ENCODE measurements around the gene TNRC6C.

DNA sequence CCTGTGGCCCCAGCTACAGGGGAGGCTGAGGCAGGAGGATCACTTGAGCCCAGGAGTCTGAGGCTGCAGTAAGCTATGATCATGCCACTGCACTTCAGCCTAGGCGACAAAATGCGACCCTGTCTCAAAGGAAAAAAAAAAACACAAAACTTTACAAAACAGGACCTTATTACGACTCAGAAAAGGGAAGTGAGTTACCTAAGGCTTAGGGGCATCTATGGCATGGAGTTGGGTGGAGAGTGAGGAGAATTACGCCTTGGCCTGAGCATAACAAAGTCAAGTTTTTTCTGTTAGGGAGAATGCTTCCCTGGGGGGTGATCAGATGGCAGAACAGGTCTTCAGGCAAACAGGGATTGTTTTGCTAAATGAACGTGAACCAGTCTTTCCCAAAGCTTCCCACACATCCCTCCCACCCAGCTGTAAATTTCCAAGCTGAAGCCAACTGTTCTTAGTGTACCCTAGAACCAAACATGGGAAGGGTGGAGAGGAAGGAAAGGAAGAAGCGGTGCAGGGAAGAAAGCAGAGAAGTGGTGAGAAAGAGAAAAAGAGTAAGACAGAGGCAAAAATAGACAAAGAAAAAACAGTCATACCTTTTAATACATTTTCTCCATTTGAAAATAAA is 24.6 kb upstream of the TNRC6C start:
- TF ChIP-seq, protein P1, sequence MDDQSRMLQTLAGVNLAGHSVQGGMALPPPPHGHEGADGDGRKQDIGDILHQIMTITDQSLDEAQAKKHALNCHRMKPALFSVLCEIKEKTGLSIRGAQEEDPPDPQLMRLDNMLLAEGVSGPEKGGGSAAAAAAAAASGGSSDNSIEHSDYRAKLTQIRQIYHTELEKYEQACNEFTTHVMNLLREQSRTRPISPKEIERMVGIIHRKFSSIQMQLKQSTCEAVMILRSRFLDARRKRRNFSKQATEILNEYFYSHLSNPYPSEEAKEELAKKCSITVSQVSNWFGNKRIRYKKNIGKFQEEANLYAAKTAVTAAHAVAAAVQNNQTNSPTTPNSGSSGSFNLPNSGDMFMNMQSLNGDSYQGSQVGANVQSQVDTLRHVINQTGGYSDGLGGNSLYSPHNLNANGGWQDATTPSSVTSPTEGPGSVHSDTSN (CRISPR knock-in tag; IDR thresholded peaks at IDR 0.05), result no peak
- TF ChIP-seq, protein P2, sequence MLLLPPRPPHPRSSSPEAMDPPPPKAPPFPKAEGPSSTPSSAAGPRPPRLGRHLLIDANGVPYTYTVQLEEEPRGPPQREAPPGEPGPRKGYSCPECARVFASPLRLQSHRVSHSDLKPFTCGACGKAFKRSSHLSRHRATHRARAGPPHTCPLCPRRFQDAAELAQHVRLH (tag by site-specific recombination; IDR thresholded peaks at IDR 0.05), result no peak

Data from HEK293 (cell line).